NCI-H748 (cell line): ENCODE data around the gene CEP112.
"Not testable (repeated sequence)": the region's sequence is repeated elsewhere in the genome, so short reads cannot be mapped to it uniquely, and the experiment has no call there.

Experiments used
- DNase-seq: peaks from one replicate; lab custom pipeline; 2025; ENCODE audit not compliant: unreplicated experiment; lab: John Stamatoyannopoulos, UW

The CEP112 gene

GRCh38 chr17:65850486-65850885 is 341.4 kb downstream of the CEP112 start:
- no peak for DNase-seq

- no peak for DNase-seq
Measured at GRCh38 chr17:65848751-65849150, 343.2 kb downstream of the CEP112 start.

GRCh38 chr17:65841089-65841488 is 350.8 kb downstream of the CEP112 start:
- no peak for DNase-seq

GRCh38 chr17:65837232-65837631 is 354.7 kb downstream of the CEP112 start:
- not testable (repeated sequence) for DNase-seq

- DNase-seq = no peak
Measured at GRCh38 chr17:65833214-65833613, 358.7 kb downstream of the CEP112 start.

GRCh38 chr17:65830356-65830755 is 361.6 kb downstream of the CEP112 start:
- no peak for DNase-seq

GRCh38 chr17:65826577-65826976 is 365.4 kb downstream of the CEP112 start:
- not testable (repeated sequence) for DNase-seq

GRCh38 chr17:65824901-65825300 is 367.0 kb downstream of the CEP112 start:
- DNase-seq = no peak

GRCh38 chr17:65823713-65824112 is 368.2 kb downstream of the CEP112 start:
- no peak for DNase-seq

GRCh38 chr17:65820811-65821210 is 371.1 kb downstream of the CEP112 start:
- no peak for DNase-seq

- no peak for DNase-seq
Measured at GRCh38 chr17:65820306-65820705, 371.6 kb downstream of the CEP112 start.

GRCh38 chr17:65819810-65820209 is 372.1 kb downstream of the CEP112 start:
- no peak for DNase-seq

GRCh38 chr17:65817951-65818350 is 374.0 kb downstream of the CEP112 start:
- DNase-seq = no peak

GRCh38 chr17:65814418-65814817 is 377.5 kb downstream of the CEP112 start:
- no peak for DNase-seq

GRCh38 chr17:65813306-65813705 is 378.6 kb downstream of the CEP112 start:
- no peak for DNase-seq

- no peak for DNase-seq
Measured at GRCh38 chr17:65811043-65811442, 380.9 kb downstream of the CEP112 start.

GRCh38 chr17:65809366-65809765 is 382.6 kb downstream of the CEP112 start:
- no peak for DNase-seq

GRCh38 chr17:65808566-65808965 is 383.4 kb downstream of the CEP112 start:
- DNase-seq = not testable (repeated sequence)

GRCh38 chr17:65807361-65807760 is 384.6 kb downstream of the CEP112 start:
- no peak for DNase-seq

- no peak for DNase-seq
Measured at GRCh38 chr17:65801513-65801912, 390.4 kb downstream of the CEP112 start.

- no peak for DNase-seq
Measured at GRCh38 chr17:65800655-65801054, 391.3 kb downstream of the CEP112 start.

- no peak for DNase-seq
Measured at GRCh38 chr17:65799869-65800268, 392.1 kb downstream of the CEP112 start.

GRCh38 chr17:65799454-65799853 is 392.5 kb downstream of the CEP112 start:
- no peak for DNase-seq

GRCh38 chr17:65797809-65798208 is 394.1 kb downstream of the CEP112 start:
- DNase-seq = peak; percentile 9
